K562 (cell line): ENCODE data around the gene PAN2. TPM values are rescaled to one million over a fixed set of nuclear protein-coding genes. Genes with fewer than 3 reads are reported as not detected.

ENCODE experiments used
- ATAC-seq: fragments of 200-7000 bp; cut with Tn5 transposase; 3 replicates; pipeline ENCODE4 v1.9.1; 2020; ENCODE audit warnings: moderate library complexity
- BruUV-seq: library from RNA; stranded (reverse); fragments of 400-500 nt; replicated peaks from 2 replicates; lab custom pipeline; 2021; lab: Mats Ljungman, UMichigan
- CTCF ChIA-PET: fragments of 300-600 bp; formaldehyde crosslinking; extraction: SDS; loops from one replicate; lab custom pipeline; 2021; ENCODE audit warnings: low intra/inter-chr PET ratio; lab: Yijun Ruan, JAX
- POLR2A ChIA-PET: fragments of 300-600, 350-650 bp; sonication (Branson Sonifier 250); formaldehyde crosslinking; extraction: SDS; loops from one replicate; lab custom pipeline; 2021; ENCODE audit warnings: antibody characterized with exemption, inconsistent platforms; lab: Yijun Ruan, JAX
- DNase-seq, 4 experiments: peaks; one replicate each; pipeline versions ENCODE4 v3.0.0 to v3.0.0-alpha.2; 2011 to 2018; ENCODE audit warnings: low spot score in 3 of 4, mixed read lengths in 3 of 4; ENCODE audit errors: extremely low read depth in 1 of 4
- FAIRE-seq: peaks from 2 replicates; lab custom pipeline; 2011; peaks lifted over from hg19 to GRCh38; lab: Jason Lieb, UNC
- H2AFZ ChIP-seq: 2 replicates; pipeline ENCODE4 v1.6.0; 2011; ENCODE audit warnings: low read depth, low read length, control low read depth, inconsistent platforms
- H3K27ac ChIP-seq: fragments of 200-600 bp; 3 replicates; pipeline ENCODE4 v1.8.0; 2011; ENCODE audit warnings: low read depth, mild to moderate bottlenecking, control low read depth, inconsistent platforms, low read length, moderate library complexity, mixed read lengths; ENCODE audit errors: extremely low read depth
- H3K27me3 ChIP-seq, 2 experiments: fragments of 300-600 bp in 1 of 2; 2 replicates in 1 of 2; 3 replicates in 1 of 2; pipeline versions ENCODE4 v1.6.0 to v1.8.0; 2011; ENCODE audit warnings: inconsistent platforms in 2 of 2, low read length in 2 of 2, mild to moderate bottlenecking in 1 of 2, mixed read lengths in 1 of 2, moderate library complexity in 1 of 2; ENCODE audit not compliant: control insufficient read depth in 2 of 2, insufficient read depth in 2 of 2
- H3K36me3 ChIP-seq: fragments of 300-600 bp; 3 replicates; pipeline ENCODE4 v1.8.0; 2011; ENCODE audit warnings: mild to moderate bottlenecking, low read length, inconsistent platforms; ENCODE audit not compliant: control insufficient read depth, insufficient read depth
- H3K4me1 ChIP-seq, 2 experiments: fragments of 200-600 bp in 1 of 2; replicated peaks in 1 of 2; 2 replicates in 1 of 2; 3 replicates in 1 of 2; pipeline versions ENCODE4 v1.5.1 to v1.8.0; 2011; ENCODE audit warnings: inconsistent platforms in 2 of 2, low read length in 2 of 2, mild to moderate bottlenecking in 1 of 2, mixed read lengths in 1 of 2, moderate library complexity in 1 of 2; ENCODE audit not compliant: control insufficient read depth in 2 of 2, insufficient read depth in 2 of 2
- H3K4me2 ChIP-seq: 2 replicates; pipeline ENCODE4 v1.6.1; 2011; ENCODE audit warnings: low read length, control low read depth, inconsistent platforms, mixed read lengths; ENCODE audit not compliant: insufficient read depth
- H3K4me3 ChIP-seq: fragments of 200-600 bp; sonication (generic), shearing (Covaris generic); 2 replicates; pipeline ENCODE4 v1.5.1; 2016; ENCODE audit warnings: control low read depth, inconsistent platforms
- H3K79me2 ChIP-seq: fragments of 200-600 bp; 3 replicates; pipeline ENCODE4 v1.8.0; 2011; ENCODE audit warnings: low read length, inconsistent platforms; ENCODE audit not compliant: control insufficient read depth, insufficient read depth
- H3K9ac ChIP-seq, 2 experiments: 2 replicates each; pipeline versions ENCODE4 v1.6.0 to v1.6.1; 2011; ENCODE audit warnings: low read depth in 2 of 2, low read length in 2 of 2, control low read depth in 1 of 2, inconsistent platforms in 1 of 2, mild to moderate bottlenecking in 1 of 2, mixed read lengths in 1 of 2; ENCODE audit not compliant: insufficient read depth in 1 of 2
- H3K9me1 ChIP-seq: one replicate; pipeline ENCODE4 v1.6.0; 2011; ENCODE audit warnings: inconsistent platforms, mild to moderate bottlenecking, low read length, moderate library complexity; ENCODE audit not compliant: control insufficient read depth, insufficient read depth
- H3K9me3 ChIP-seq: replicated peaks from 2 replicates; pipeline ENCODE4 v1.5.1; 2011; ENCODE audit warnings: low read depth, low read length, inconsistent platforms; ENCODE audit not compliant: control insufficient read depth, insufficient read depth
- H4K20me1 ChIP-seq: replicated peaks from 2 replicates; pipeline ENCODE4 v1.6.1; 2011; ENCODE audit warnings: low read length, inconsistent platforms, mixed read lengths; ENCODE audit not compliant: control insufficient read depth, insufficient read depth
- BHLHE40 ChIP-seq: IDR thresholded peaks from 2 replicates; pipeline ENCODE4 v1.6.1; 2011; ENCODE audit warnings: low read length, improper control_type of control experiment
- BRF1 ChIP-seq: IDR thresholded peaks from 3 replicates; pipeline ENCODE4 v1.6.1; 2011; ENCODE audit warnings: borderline replicate concordance, mild to moderate bottlenecking; ENCODE audit not compliant: insufficient read length; ENCODE audit errors: extremely low read depth
- CBFB ChIP-seq: sonication (generic); formaldehyde crosslinking; IDR thresholded peaks from 2 replicates; pipeline ENCODE4 v1.4.0; 2020; ENCODE audit warnings: mild to moderate bottlenecking, missing genetic modification reagents
- EGR1 ChIP-seq: fragments of 450-650 bp; conservative IDR thresholded peaks from 2 replicates; pipeline ENCODE4 v1.6.1; 2017; ENCODE audit warnings: mild to moderate bottlenecking
- ETV5 ChIP-seq: sonication (generic); formaldehyde crosslinking; IDR thresholded peaks from 2 replicates; pipeline ENCODE4 v1.4.0; 2020; ENCODE audit warnings: low read depth, mild to moderate bottlenecking, missing genetic modification reagents
- HNRNPLL ChIP-seq: fragments of 200-400 bp; formaldehyde crosslinking; IDR thresholded peaks from 2 replicates; pipeline ENCODE4 v1.6.1; 2017; ENCODE audit warnings: low read length, low read depth, mild to moderate bottlenecking; ENCODE audit not compliant: poor library complexity, severe bottlenecking
- KDM1A ChIP-seq, 2 experiments: fragments of 450-650 bp; IDR thresholded peaks; 2 replicates each; pipeline ENCODE4 v1.6.1; 2016; ENCODE audit warnings: mild to moderate bottlenecking in 2 of 2
- MCM5 ChIP-seq: fragments of 450-650 bp; IDR thresholded peaks from 2 replicates; pipeline ENCODE4 v1.6.1; 2016; ENCODE audit warnings: low read depth
- NCOA1 ChIP-seq: fragments of 450-650 bp; IDR thresholded peaks from 2 replicates; pipeline ENCODE4 v1.6.1; 2016; ENCODE audit warnings: low read depth
- NCOR1 ChIP-seq: fragments of 450-650 bp; IDR thresholded peaks from 2 replicates; pipeline ENCODE4 v1.6.1; 2016; ENCODE audit warnings: mild to moderate bottlenecking, moderate library complexity
- NFIX ChIP-seq: fragments of 250-450 bp; sonication (Bioruptor Pico); IDR thresholded peaks from 2 replicates; pipeline ENCODE4 v1.4.0; 2020; ENCODE audit warnings: low read depth, mild to moderate bottlenecking, moderate library complexity
- NFYB ChIP-seq: IDR thresholded peaks from 2 replicates; pipeline ENCODE4 v1.6.1; 2011; ENCODE audit warnings: mild to moderate bottlenecking, moderate library complexity; ENCODE audit not compliant: insufficient read length; ENCODE audit errors: extremely low read depth
- SNIP1 ChIP-seq: fragments of 450-650 bp; IDR thresholded peaks from 2 replicates; pipeline ENCODE4 v1.7.1; 2017; ENCODE audit warnings: low read depth, mild to moderate bottlenecking
- STAT5B ChIP-seq: fragments of 250-450 bp; sonication (Bioruptor Pico); IDR thresholded peaks from 2 replicates; pipeline ENCODE4 v1.8.0; 2021; ENCODE audit warnings: mild to moderate bottlenecking, inconsistent platforms
- ZBTB5 ChIP-seq: fragments of 450-650 bp; IDR thresholded peaks from 2 replicates; pipeline ENCODE4 v1.6.1; 2017; ENCODE audit warnings: antibody characterized with exemption
- ZNF146 ChIP-seq: IDR thresholded peaks from one replicate; pipeline ENCODE4 v1.6.1; 2018; ENCODE audit warnings: missing compliant biosample characterization; ENCODE audit not compliant: unreplicated experiment
- ZNF830 ChIP-seq: fragments of 250-450 bp; sonication (Bioruptor Pico); IDR thresholded peaks from 2 replicates; pipeline ENCODE4 v1.5.0; 2021; ENCODE audit warnings: mild to moderate bottlenecking
- WGBS: fragments of 100-300 bp; shearing (Covaris generic); methylation state at CpG from one replicate; pipeline ENCODE4 v1.1.6; 2016; ENCODE audit warnings: low coverage, mixed read lengths; ENCODE audit not compliant: insufficient coverage; ENCODE audit errors: missing lambda C conversion rate; 5-methylcytosine and 5-hydroxymethylcytosine counted together
- in situ Hi-C: fragments of 300-500 bp; cut with MboI; formaldehyde crosslinking; loops from 4 replicates; pipeline ENCODE4 v1.15.0; 2018; ENCODE audit warnings: inconsistent platforms, mixed read lengths
- intact Hi-C: fragments of 100-400 bp; cut with micrococcal nuclease; formaldehyde crosslinking; loops from 2 replicates; pipeline ENCODE4 v1.14.2; 2022
- polyA plus RNA-seq, 8 experiments: library from polyadenylated mRNA; depleted of rRNA in 4 of 8; stranded (reverse) in 5 of 8; unstranded in 3 of 8; fragments of >200 nt; fragmentation: Nextera tagmentation in 2 of 8; fragmentation: Illumina TruSeq in 1 of 8; extraction: Ambion mirVana in 2 of 8; extraction: Trizol in 1 of 8; gene quantifications; 2 replicates each; pipeline versions ENCODE4 v1.2.1 to v1.2.3, GENCODE V29; 2011 to 2014; ENCODE audit warnings: inconsistent platforms in 1 of 8, missing spikeins in 1 of 8
- total RNA-seq, 7 experiments: library from RNA; depleted of rRNA in 6 of 7; stranded (reverse); fragments of >200 nt in 6 of 7; fragmentation: Illumina TruSeq in 2 of 7; extraction: Trizol in 2 of 7; gene quantifications; 2 replicates each; pipeline versions ENCODE4 v1.2.1 to v1.2.3, GENCODE V29; 2011 to 2021; ENCODE audit warnings: low replicate concordance in 1 of 7
- TF ChIP-seq, protein P1 (sequence below): fragments of 200-800 bp; sonication (Bioruptor generic); IDR thresholded peaks from 2 replicates; pipeline ENCODE4 v1.6.1; 2017; ENCODE audit warnings: missing genetic modification characterization, missing compliant biosample characterization
- TF ChIP-seq, protein P2 (sequence below): fragments of 200-800 bp; sonication (Bioruptor generic); IDR thresholded peaks from 2 replicates; pipeline ENCODE4 v1.6.1; 2017; ENCODE audit warnings: missing genetic modification characterization, missing compliant biosample characterization

PAN2 gene
- total and polyA plus RNA-seq, 9 of the 15 experiments (the other 6 are each of a cell fraction or from before 2014, with no cell fraction given) = 15.0 to 66.1 (median 25.9) TPM

GRCh38 chr12:56267443-56268071 is 66.2 kb downstream of the PAN2 start:
- FAIRE-seq = no peak
- peaks cover 33% of the 10 kb centered on the region for H3K36me3 ChIP-seq
- H2AFZ ChIP-seq = peak overlapping the region; percentile 94
- H3K9ac ChIP-seq = peak overlapping the region; percentile 71 to 87
- peak overlapping the region; percentile 77; the same call in 2 of the 3 replicates for H3K27ac ChIP-seq
- BruUV-seq = no TSS peak
- peak; percentile 52 to 55 (median 52) for DNase-seq
- H4K20me1 ChIP-seq = no peaks in the 10 kb centered on the region
- CTCF ChIA-PET = interaction anchor here (0.8 kb wide), 1 partner anchor 75 kb away, joined by 4 read pairs; no protein-coding TSS in a partner anchor
- peaks cover 11 to 19% of the 10 kb centered on the region in 2 experiments; a peak in 4 of 5 replicates for H3K4me1 ChIP-seq
- peak overlapping the region; percentile 67 for H3K4me3 ChIP-seq
- H3K4me2 ChIP-seq = peak overlapping the region; percentile 88
- peak; percentile 21 for ATAC-seq
- H3K9me3 ChIP-seq = no peaks in the 10 kb centered on the region
- 34% methylated on average over 20 of the region's 21 CpGs for WGBS
- no peaks in the 10 kb centered on the region for H3K79me2 ChIP-seq
- POLR2A ChIA-PET = interaction anchor here (0.7 to 3.3 kb wide), 9 partner anchors 9 to 150 kb away, joined by 3 to 25 read pairs (median 6); partner anchors contain the start of genes ANKRD52, IL23A, RNF41 and SMARCC2
- in situ Hi-C loops = no loop called here
- intact Hi-C loops = loop anchor here (2.0 kb wide), 2 partner anchors 33 to 43 kb away; partner anchors contain the start of genes CS and NABP2
- no peaks in the 10 kb centered on the region for H3K9me1 ChIP-seq
- H3K27me3 ChIP-seq = no peaks in the 10 kb centered on the region
- peak; percentile 40; the same call in 1 of the 2 replicates for TF ChIP-seq NCOA1
- TF ChIP-seq ETV5 (CRISPR knock-in tag) = no peak
- peak; percentile 8; the same call in 1 of the 2 replicates for TF ChIP-seq NCOR1
- no peak for TF ChIP-seq ZNF146
- TF ChIP-seq KDM1A (IDR thresholded peaks at IDR 0.05) = peak in 1 of 2 experiments; percentile 23; a peak in 1 of 4 replicates
- TF ChIP-seq NFYB = no peak
- peak; percentile 62 for TF ChIP-seq EGR1
- no peak for TF ChIP-seq CBFB
- TF ChIP-seq ZNF830 (CRISPR knock-in tag) = no peak
- no peak for TF ChIP-seq HNRNPLL
- TF ChIP-seq, protein P1, sequence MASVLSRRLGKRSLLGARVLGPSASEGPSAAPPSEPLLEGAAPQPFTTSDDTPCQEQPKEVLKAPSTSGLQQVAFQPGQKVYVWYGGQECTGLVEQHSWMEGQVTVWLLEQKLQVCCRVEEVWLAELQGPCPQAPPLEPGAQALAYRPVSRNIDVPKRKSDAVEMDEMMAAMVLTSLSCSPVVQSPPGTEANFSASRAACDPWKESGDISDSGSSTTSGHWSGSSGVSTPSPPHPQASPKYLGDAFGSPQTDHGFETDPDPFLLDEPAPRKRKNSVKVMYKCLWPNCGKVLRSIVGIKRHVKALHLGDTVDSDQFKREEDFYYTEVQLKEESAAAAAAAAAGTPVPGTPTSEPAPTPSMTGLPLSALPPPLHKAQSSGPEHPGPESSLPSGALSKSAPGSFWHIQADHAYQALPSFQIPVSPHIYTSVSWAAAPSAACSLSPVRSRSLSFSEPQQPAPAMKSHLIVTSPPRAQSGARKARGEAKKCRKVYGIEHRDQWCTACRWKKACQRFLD (CRISPR knock-in tag) = no peak
- no peak for TF ChIP-seq STAT5B (CRISPR knock-in tag)
- TF ChIP-seq SNIP1 = no peak
- TF ChIP-seq NFIX (CRISPR knock-in tag) = no peak
- TF ChIP-seq BHLHE40 = 0 out of 2 replicates have a peak, but pooled peaks have one; percentile 14
- TF ChIP-seq MCM5 = no peak
- no peak for TF ChIP-seq ZBTB5
- TF ChIP-seq, protein P2, sequence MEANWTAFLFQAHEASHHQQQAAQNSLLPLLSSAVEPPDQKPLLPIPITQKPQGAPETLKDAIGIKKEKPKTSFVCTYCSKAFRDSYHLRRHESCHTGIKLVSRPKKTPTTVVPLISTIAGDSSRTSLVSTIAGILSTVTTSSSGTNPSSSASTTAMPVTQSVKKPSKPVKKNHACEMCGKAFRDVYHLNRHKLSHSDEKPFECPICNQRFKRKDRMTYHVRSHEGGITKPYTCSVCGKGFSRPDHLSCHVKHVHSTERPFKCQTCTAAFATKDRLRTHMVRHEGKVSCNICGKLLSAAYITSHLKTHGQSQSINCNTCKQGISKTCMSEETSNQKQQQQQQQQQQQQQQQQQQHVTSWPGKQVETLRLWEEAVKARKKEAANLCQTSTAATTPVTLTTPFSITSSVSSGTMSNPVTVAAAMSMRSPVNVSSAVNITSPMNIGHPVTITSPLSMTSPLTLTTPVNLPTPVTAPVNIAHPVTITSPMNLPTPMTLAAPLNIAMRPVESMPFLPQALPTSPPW (CRISPR knock-in tag) = peak; percentile 52; the same call in 1 of the 2 replicates
- no peak for TF ChIP-seq BRF1
